T-helper 22 cell (primary cell): ENCODE results near the gene CDC14A.
"Not testable (repeated sequence)": the region's sequence is repeated elsewhere in the genome, so short reads cannot be mapped to it uniquely, and the experiment has no call there.

ENCODE experiments used
- DNase-seq: peaks from one replicate; pipeline ENCODE4 v3.0.0-alpha.2; 2020; ENCODE audit warnings: low read depth

The CDC14A gene

GRCh38 chr1:100363831-100364230 lies 11.5 kb downstream of the CDC14A start:
- no peak for DNase-seq

- no peak for DNase-seq
Measured at GRCh38 chr1:100364697-100365096, 12.4 kb downstream of the CDC14A start.

- DNase-seq: no peak
Measured at GRCh38 chr1:100366209-100366525, 13.9 kb downstream of the CDC14A start.

GRCh38 chr1:100369339-100369738 lies 17.0 kb downstream of the CDC14A start:
- not testable (repeated sequence) for DNase-seq

GRCh38 chr1:100373953-100374352 lies 21.6 kb downstream of the CDC14A start:
- DNase-seq: not testable (repeated sequence)

GRCh38 chr1:100376890-100377289 lies 24.6 kb downstream of the CDC14A start:
- DNase-seq: not testable (repeated sequence)

- DNase-seq: no peak
Measured at GRCh38 chr1:100377590-100378361, 25.5 kb downstream of the CDC14A start.

GRCh38 chr1:100378956-100379355 lies 26.6 kb downstream of the CDC14A start:
- DNase-seq: no peak

- no peak for DNase-seq
Measured at GRCh38 chr1:100380635-100381034, 28.3 kb downstream of the CDC14A start.

GRCh38 chr1:100382657-100383056 lies 30.4 kb downstream of the CDC14A start:
- no peak for DNase-seq

- DNase-seq: no peak
Measured at GRCh38 chr1:100383743-100384405, 31.6 kb downstream of the CDC14A start.

- no peak for DNase-seq
Measured at GRCh38 chr1:100387209-100387608, 34.9 kb downstream of the CDC14A start.

- DNase-seq: no peak
Measured at GRCh38 chr1:100387657-100388350, 35.5 kb downstream of the CDC14A start.

- no peak for DNase-seq
Measured at GRCh38 chr1:100390531-100390930, 38.2 kb downstream of the CDC14A start.

GRCh38 chr1:100391675-100392074 lies 39.4 kb downstream of the CDC14A start:
- DNase-seq: no peak

GRCh38 chr1:100392756-100393155 lies 40.5 kb downstream of the CDC14A start:
- no peak for DNase-seq

- no peak for DNase-seq
Measured at GRCh38 chr1:100394285-100394684, 42.0 kb downstream of the CDC14A start.

GRCh38 chr1:100395913-100396312 lies 43.6 kb downstream of the CDC14A start:
- DNase-seq: no peak

- DNase-seq: no peak
Measured at GRCh38 chr1:100396651-100397050, 44.3 kb downstream of the CDC14A start.

GRCh38 chr1:100397681-100398080 lies 45.4 kb downstream of the CDC14A start:
- DNase-seq: no peak

- no peak for DNase-seq
Measured at GRCh38 chr1:100398648-100399047, 46.3 kb downstream of the CDC14A start.

GRCh38 chr1:100400404-100400803 lies 48.1 kb downstream of the CDC14A start:
- DNase-seq: peak; percentile 61

GRCh38 chr1:100404821-100405220 lies 52.5 kb downstream of the CDC14A start:
- DNase-seq: no peak
